Natural killer cell (primary cell): ENCODE results near the gene LBHD2. TPM values are rescaled to one million over a fixed set of nuclear protein-coding genes. Genes with fewer than 3 reads are reported as not detected.

Experiments
- ATAC-seq, 3 donors: fragments of 150-1000 bp in 2 of 3; fragments of 200-7000 bp in 1 of 3; cut with Tn5 transposase; 1 replicate in 1 of 3; 2 replicates in 2 of 3; pipeline ENCODE4 v1.10.0; 2021; ENCODE audit warnings: mild to moderate bottlenecking in 2 of 3, moderate library complexity in 2 of 3
- DNase-seq, 2 donors: peaks; one replicate each; pipeline versions ENCODE4 v3.0.0 to v3.0.0-alpha.2; 2013 to 2021; ENCODE audit warnings: mixed read lengths in 1 of 2
- H3K27ac ChIP-seq: one replicate; pipeline ENCODE4 v1.5.1; 2013; ENCODE audit warnings: mild to moderate bottlenecking, low read length
- H3K27me3 ChIP-seq: one replicate; pipeline ENCODE4 v1.6.1; 2013; ENCODE audit warnings: low read length; ENCODE audit not compliant: control insufficient read depth, insufficient read depth
- H3K36me3 ChIP-seq: one replicate; pipeline ENCODE4 v1.6.1; 2013; ENCODE audit warnings: low read length; ENCODE audit not compliant: control insufficient read depth, insufficient read depth
- H3K4me1 ChIP-seq: one replicate; pipeline ENCODE4 v1.6.1; 2013; ENCODE audit warnings: low read length; ENCODE audit not compliant: control insufficient read depth, insufficient read depth
- H3K4me3 ChIP-seq: one replicate; pipeline ENCODE4 v1.5.1; 2013; ENCODE audit warnings: low read length
- H3K9me3 ChIP-seq: one replicate; pipeline ENCODE4 v1.6.1; 2013; ENCODE audit warnings: low read length; ENCODE audit not compliant: control insufficient read depth, insufficient read depth
- H3K27ac Mint-ChIP-seq, 2 donors: one replicate each; pipeline ENCODE4 v1.8.0; 2022; ENCODE audit warnings: mild to moderate bottlenecking in 2 of 2, mixed read lengths in 2 of 2, moderate library complexity in 1 of 2
- H3K27me3 Mint-ChIP-seq, 2 donors: one replicate each; pipeline ENCODE4 v1.8.0; 2022; ENCODE audit warnings: low read depth in 2 of 2, mixed read lengths in 2 of 2
- H3K36me3 Mint-ChIP-seq: one replicate; pipeline ENCODE4 v1.8.0; 2022; ENCODE audit warnings: mixed read lengths
- H3K4me1 Mint-ChIP-seq, 2 donors: one replicate each; pipeline ENCODE4 v1.8.0; 2022; ENCODE audit warnings: mixed read lengths in 2 of 2
- H3K4me3 Mint-ChIP-seq: one replicate; pipeline ENCODE4 v1.8.0; 2022; ENCODE audit warnings: mild to moderate bottlenecking, moderate library complexity, mixed read lengths
- H3K9me3 Mint-ChIP-seq, 2 donors: one replicate each; pipeline ENCODE4 v1.8.0; 2022; ENCODE audit warnings: mixed read lengths in 2 of 2
- CTCF ChIP-seq: fragments of 200-600 bp; IDR thresholded peaks from one replicate; pipeline ENCODE4 v1.8.0; 2022; ENCODE audit warnings: antibody characterized with exemption
- WGBS: methylation state at CpG from one replicate; pipeline ENCODE4 v1.1.7; 2013; ENCODE audit warnings: missing lambda C conversion rate; ENCODE audit not compliant: insufficient coverage; 5-methylcytosine and 5-hydroxymethylcytosine counted together
- intact Hi-C: fragments of 100-400 bp; cut with micrococcal nuclease; formaldehyde crosslinking; loops from one replicate; pipeline ENCODE4 v1.14.2; 2022
- total RNA-seq, 4 donors: library from RNA; stranded (reverse); fragments of 120-200 nt in 1 of 4; gene quantifications; one replicate each; pipeline versions ENCODE4 v1.2.3 to v1.2.4, GENCODE V29; 2013 to 2022

Gene LBHD2
- total RNA-seq, 3 donors from 2014 or later (not counting 1 experiment from before 2014, with no cell fraction given), result not detected

- Mint-ChIP-seq H3K27me3 (peaks cover 0 to 7% of the 10 kb centered on the region in 2 donors), H3K4me3 (no peak overlapping the region), H3K36me3 (no peaks in the 10 kb centered on the region), H3K9me3 (no peaks in the 10 kb centered on the region), H3K27ac (no peak overlapping the region), H3K4me1 (peaks cover 0 to 4% of the 10 kb centered on the region in 2 donors)
- Histone ChIP-seq H3K9me3 (no peaks in the 10 kb centered on the region), H3K27me3 (no peaks in the 10 kb centered on the region), H3K4me3 (no peak overlapping the region), H3K4me1 (no peaks in the 10 kb centered on the region), H3K36me3 (no peaks in the 10 kb centered on the region), H3K27ac (no peak overlapping the region)
- TF ChIP-seq CTCF, result no peak
- intact Hi-C loops, result no loop called here
- 88% methylated on average over 39 of the region's 39 CpGs for WGBS
- DNase-seq (no peak), ATAC-seq (no peak)
These were observed 48.6 kb downstream of the LBHD2 start for GRCh38 chr14:103132381-103133209.

- ATAC-seq, result no peak
- no peak overlapping the region for H3K4me3 ChIP-seq
- H3K27me3 ChIP-seq, result no peaks in the 10 kb centered on the region
- no peaks in the 10 kb centered on the region for H3K36me3 Mint-ChIP-seq
- no peaks in the 10 kb centered on the region for H3K9me3 Mint-ChIP-seq
- DNase-seq, result no peak
- intact Hi-C loops, result no loop called here
- peaks cover 0 to 4% of the 10 kb centered on the region in 2 donors for H3K4me1 Mint-ChIP-seq
- H3K27me3 Mint-ChIP-seq, result peaks cover 0 to 9% of the 10 kb centered on the region in 2 donors
- H3K9me3 ChIP-seq, result no peaks in the 10 kb centered on the region
- H3K4me3 Mint-ChIP-seq, result no peak overlapping the region
- WGBS, result 93% methylated on average over 25 of the region's 25 CpGs
- no peak for TF ChIP-seq CTCF
- no peaks in the 10 kb centered on the region for H3K36me3 ChIP-seq
- no peak overlapping the region for H3K27ac ChIP-seq
- H3K4me1 ChIP-seq, result no peaks in the 10 kb centered on the region
- no peak overlapping the region for H3K27ac Mint-ChIP-seq
These were observed 49.5 kb downstream of the LBHD2 start for GRCh38 chr14:103133210-103134140.

- WGBS, result 60% methylated on average over 1 of the region's 2 CpGs
- Mint-ChIP-seq H3K27ac (no peak overlapping the region), H3K4me1 (peaks cover 0 to 4% of the 10 kb centered on the region in 2 donors), H3K9me3 (no peaks in the 10 kb centered on the region), H3K27me3 (peaks cover 0 to 9% of the 10 kb centered on the region in 2 donors), H3K36me3 (no peaks in the 10 kb centered on the region), H3K4me3 (no peak overlapping the region)
- ATAC-seq, result no peak
- no peaks in the 10 kb centered on the region for H3K4me1 ChIP-seq
- TF ChIP-seq CTCF, result no peak
- no peak for DNase-seq
- no peak overlapping the region for H3K4me3 ChIP-seq
- H3K36me3 ChIP-seq, result no peaks in the 10 kb centered on the region
- intact Hi-C loops, result no loop called here
- no peaks in the 10 kb centered on the region for H3K27me3 ChIP-seq
- H3K27ac ChIP-seq, result no peak overlapping the region
- no peaks in the 10 kb centered on the region for H3K9me3 ChIP-seq
These were observed 50.4 kb downstream of the LBHD2 start for GRCh38 chr14:103134405-103134804.
